ENCODE measurements around the gene ALDH18A1. TPM values are rescaled to one million over a fixed set of nuclear protein-coding genes. Genes with fewer than 3 reads are reported as not detected.

The ALDH18A1 gene
- total RNA-seq, 1 experiment from 2014 or later: 114 TPM

- peaks cover 16 to 69% (median 46%) of the 10 kb centered on the region in 3 experiments; a peak in 6 of 7 replicates for H3K36me3 Mint-ChIP-seq (ENCODE audit: insufficient read depth in 1 of 3, low read depth in 3 of 3)
- TF ChIP-seq CTCF (conservative IDR thresholded peaks at IDR 0.05): no peak
Observed at GRCh38 chr10:95640891-95641315, 15.6 kb downstream of the ALDH18A1 start.

More at GRCh38 chr10:95640891-95641315, 15.6 kb downstream of the ALDH18A1 start:
- DNase-seq: no peak
- Histone ChIP-seq H2BK20ac (ENCODE audit: low read depth, low read length, poor library complexity, severe bottlenecking) (no peak overlapping the region), H4K20me1 (ENCODE audit: control insufficient read depth, insufficient read depth, insufficient read length) (no peaks in the 10 kb centered on the region), H3K4me1 (ENCODE audit: insufficient read depth, low read length) (no peaks in the 10 kb centered on the region), H2AK5ac (ENCODE audit: insufficient read length, low read length) (no peak overlapping the region), H2BK15ac (ENCODE audit: low read depth, low read length) (no peak overlapping the region), H3K4ac (ENCODE audit: low read depth, low read length) (no peak overlapping the region), H3K56ac (ENCODE audit: insufficient read length, low read depth, low read length) (no peak overlapping the region), H3K23ac (ENCODE audit: insufficient read length, low read depth, low read length) (no peak overlapping the region), H3T11ph (ENCODE audit: low read length) (no peak overlapping the region), H3K27ac (ENCODE audit: insufficient read length, low read depth, low read length) (no peak overlapping the region), H2BK12ac (ENCODE audit: insufficient read length, low read depth, low read length) (no peak overlapping the region), H3K23me2 (ENCODE audit: insufficient read length, low read depth, low read length, poor library complexity, severe bottlenecking) (no peaks in the 10 kb centered on the region), H3K79me1 (ENCODE audit: insufficient read depth, low read depth, low read length, poor library complexity, severe bottlenecking) (no peaks in the 10 kb centered on the region), H2AFZ (ENCODE audit: low read length) (no peak overlapping the region), H3K27me3 (ENCODE audit: insufficient read depth, low read length) (no peaks in the 10 kb centered on the region), H4K91ac (ENCODE audit: insufficient read length, low read depth, low read length) (no peak overlapping the region), H2BK120ac (ENCODE audit: low read depth, low read length, poor library complexity, severe bottlenecking) (no peak overlapping the region), H4K5ac (ENCODE audit: insufficient read length, low read depth, low read length) (no peak overlapping the region), H3K4me2 (ENCODE audit: insufficient read depth, insufficient read length, low read length) (no peak overlapping the region), H2BK5ac (ENCODE audit: insufficient read length, low read length) (no peak overlapping the region), H3K14ac (ENCODE audit: insufficient read depth, low read length) (no peak overlapping the region), H4K8ac (replicated peaks; ENCODE audit: insufficient read length, low read depth, low read length) (no peak overlapping the region), H3K9me3 (ENCODE audit: control insufficient read depth, low read depth, low read length) (no peaks in the 10 kb centered on the region), H3K9ac (ENCODE audit: extremely low read depth, insufficient read length, low read length) (no peak overlapping the region), H3K18ac (ENCODE audit: insufficient read length, low read depth, low read length) (no peak overlapping the region), H3K79me2 (ENCODE audit: insufficient read depth, low read length) (no peaks in the 10 kb centered on the region)
- H3K4me1 Mint-ChIP-seq: peaks cover 0 to 2% of the 10 kb centered on the region in 2 experiments; a peak in 2 of 4 replicates
- H3K9me3 Mint-ChIP-seq: peaks cover 0 to 4% of the 10 kb centered on the region in 2 experiments; a peak in 1 of 5 replicates
- no CpG with 5 or more reads among the region's 1 CpG for WGBS (ENCODE audit: extremely low coverage, insufficient read length, low lambda C conversion rate)
- H3K4me3 Mint-ChIP-seq: no peak overlapping the region
- H3K27ac Mint-ChIP-seq: peak overlapping the region in 1 of 3 experiments; percentile 6; a peak in 2 of 7 replicates
- no peaks in the 10 kb centered on the region for H3K27me3 Mint-ChIP-seq (ENCODE audit: low read depth)

Data from H9 (cell line).